Pulmonary artery endothelial cell (primary cell): ENCODE results near the gene OPTN. TPM values are rescaled to one million over a fixed set of nuclear protein-coding genes. Genes with fewer than 3 reads are reported as not detected.
"Not testable (repeated sequence)": the region's sequence is repeated elsewhere in the genome, so short reads cannot be mapped to it uniquely, and the experiment has no call there.

Experiments used
- DNase-seq: peaks from one replicate; pipeline ENCODE4 v3.0.0-alpha.2; 2011; ENCODE audit warnings: low read depth, low spot score
- total RNA-seq: library from RNA; depleted of rRNA; stranded (reverse); fragments of >200 nt; gene quantifications from 2 replicates; pipeline ENCODE4 v1.2.3, GENCODE V29; 2014

Gene OPTN
- 59.9 and 83.0 TPM in 2 replicates for total RNA-seq

DNA sequence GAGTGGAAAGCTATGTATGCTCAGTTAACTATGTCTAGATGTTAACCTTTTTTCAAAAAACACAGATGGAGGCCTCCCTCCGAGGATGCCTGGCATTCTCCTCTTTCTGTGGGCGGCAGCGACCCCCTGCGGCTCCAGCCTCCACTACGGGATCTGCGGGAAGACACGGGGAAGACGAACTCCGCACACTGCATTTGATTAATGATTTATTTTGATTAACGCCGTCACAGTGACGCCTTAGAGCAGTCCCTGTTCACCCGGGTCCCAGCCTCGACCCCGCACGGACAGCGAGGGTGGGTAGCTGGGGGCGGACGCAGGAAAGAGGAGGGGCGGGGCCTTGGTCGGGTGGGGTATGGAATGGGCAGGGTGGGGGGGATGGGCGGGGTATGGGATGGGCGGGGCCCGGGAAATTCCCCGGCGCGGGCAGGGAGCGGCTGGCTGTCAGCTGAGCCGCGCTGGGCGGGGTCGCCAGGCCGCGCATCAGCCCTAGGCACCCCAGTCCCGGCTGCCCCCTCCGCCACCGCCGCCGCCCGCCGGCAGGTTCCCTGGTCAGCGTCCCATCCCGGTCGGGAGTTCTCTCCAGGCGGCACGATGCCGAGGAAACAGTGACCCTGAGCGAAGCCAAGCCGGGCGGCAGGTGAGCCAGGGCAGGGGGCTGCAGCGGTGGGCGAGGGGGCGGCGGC is at the start of gene OPTN:
TSS of gene OPTN (plus strand) at position 498 of the 683 bp plus-strand sequence. CDS start 8,960 bp downstream, outside the sequence.
- peak; percentile 33 for DNase-seq

DNA sequence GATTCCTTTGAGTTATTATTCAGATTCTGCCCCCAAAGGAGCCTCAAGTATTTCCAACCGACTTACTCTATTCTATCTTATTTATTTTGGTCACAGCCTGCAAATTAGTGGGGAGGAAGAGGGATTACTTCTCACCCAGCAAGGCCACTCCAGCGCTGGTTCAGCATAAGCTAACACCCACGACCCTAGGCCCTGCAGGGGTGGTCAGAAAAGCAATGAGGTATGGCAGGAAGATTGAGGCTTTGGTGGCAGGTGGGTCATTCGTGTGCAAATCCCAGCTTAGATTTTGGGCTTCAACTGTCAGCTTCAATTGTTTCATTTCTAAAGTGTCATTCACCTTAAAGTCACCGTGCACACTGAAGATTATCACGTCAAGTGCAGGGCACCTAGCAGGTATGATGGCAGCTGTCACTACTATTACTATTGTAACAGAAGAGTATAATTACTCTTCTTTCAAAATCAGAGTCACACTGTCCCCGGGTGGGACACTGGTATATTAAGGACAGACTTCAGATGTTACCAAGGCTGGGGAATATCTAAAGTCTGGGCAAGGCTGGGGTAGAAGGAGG is 48.8 kb upstream of the OPTN start:
- no peak for DNase-seq

DNA sequence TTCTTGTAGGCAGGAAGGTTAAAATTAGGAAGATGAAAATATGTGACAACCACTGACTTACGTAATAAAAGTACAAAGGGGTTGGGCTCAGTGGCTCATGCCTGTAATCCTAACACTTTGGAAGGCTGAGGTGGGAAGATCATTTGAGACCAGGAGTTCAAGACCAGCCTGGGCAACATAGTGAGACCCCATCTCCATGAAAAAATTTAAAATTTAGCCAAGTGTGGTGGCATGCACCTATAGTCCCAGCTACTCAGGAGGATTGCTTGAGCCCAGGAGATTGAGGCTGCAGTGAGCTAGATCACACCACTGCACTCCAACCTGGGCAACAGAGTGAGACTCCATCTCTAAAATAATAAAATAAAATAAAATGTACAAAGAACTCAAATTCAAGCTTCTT is 46.8 kb upstream of the OPTN start:
- DNase-seq = not testable (repeated sequence)

DNA sequence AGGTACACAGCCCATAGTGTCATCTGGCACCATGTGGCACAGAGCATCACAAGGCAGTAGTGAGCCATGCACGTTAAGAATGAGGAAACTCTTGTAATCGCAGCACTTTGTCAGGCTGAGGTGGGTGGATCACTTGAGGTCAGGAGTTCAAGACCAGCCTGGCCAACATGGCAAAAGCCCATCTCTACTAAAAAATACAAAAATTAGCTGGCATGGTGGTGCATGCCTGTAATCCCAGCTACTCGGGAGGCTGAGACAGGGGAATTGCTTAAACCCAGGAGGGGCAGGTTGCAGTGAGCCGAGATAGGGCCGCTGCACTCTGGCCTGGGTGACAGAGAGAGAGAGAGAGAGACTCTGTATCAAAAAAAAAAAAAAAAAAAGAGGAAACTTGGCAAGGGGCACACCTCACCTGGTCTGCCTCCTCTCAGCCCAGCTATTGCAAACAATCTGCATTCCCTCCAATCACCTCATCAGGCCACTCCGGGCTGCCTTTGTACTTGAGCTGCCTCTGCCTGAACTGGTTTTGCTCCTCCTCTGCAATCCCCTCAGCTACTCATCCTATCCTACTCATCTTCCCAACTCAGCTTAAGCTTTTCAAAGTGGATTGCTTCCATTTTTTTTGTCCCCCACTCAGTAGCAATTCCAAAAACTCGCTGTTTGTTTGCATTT is 46.0 kb upstream of the OPTN start:
- DNase-seq = no peak

DNA sequence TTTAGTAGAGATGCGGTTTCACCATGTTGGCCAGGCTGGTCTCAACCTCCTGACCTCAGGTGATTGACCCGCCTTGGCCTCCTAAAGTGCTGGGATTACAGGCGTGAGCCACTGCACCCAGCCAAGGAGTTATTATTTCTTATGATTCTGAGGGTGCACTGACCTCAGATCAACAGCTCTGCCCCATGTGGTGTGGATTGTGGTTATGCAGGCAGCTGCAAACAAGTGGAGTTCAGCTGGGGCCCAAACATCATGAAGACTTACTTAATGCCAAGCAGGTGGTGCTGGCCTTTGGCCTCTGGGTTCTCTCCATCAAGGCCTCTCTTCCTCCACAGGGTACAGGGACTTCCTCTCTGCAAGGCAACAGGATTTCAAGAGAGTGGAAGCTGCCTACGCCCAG is 45.1 kb upstream of the OPTN start:
- no peak for DNase-seq

DNA sequence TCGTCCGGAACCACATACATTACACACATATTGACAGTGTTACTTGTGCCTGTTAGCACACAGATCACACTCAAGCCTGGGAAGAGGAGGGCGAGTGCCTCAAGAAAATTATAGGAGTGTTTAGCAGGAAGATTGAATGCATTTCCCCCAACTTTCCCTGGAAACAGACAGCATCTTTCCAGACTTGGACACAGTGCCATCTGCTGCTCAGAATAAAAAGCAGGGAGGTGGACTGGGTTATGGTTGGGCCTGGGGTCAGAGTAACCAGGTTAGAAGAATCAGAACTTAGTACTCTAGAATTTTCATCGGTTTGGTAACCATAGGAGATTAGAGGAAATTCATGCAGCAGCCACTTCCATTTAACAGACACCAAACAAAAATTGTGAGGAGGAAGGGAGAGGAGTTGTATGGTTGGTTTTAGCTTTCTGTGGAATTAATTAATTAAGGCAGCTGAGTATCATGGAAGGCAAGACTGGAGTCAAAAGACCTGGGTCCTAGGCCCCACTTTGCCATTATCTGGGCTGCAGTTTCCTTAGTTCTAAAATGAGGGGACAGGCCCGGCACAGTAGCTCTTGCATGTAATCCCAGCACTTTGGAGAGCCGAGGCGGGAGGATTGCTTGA is 43.4 kb upstream of the OPTN start:
- DNase-seq = no peak

DNA sequence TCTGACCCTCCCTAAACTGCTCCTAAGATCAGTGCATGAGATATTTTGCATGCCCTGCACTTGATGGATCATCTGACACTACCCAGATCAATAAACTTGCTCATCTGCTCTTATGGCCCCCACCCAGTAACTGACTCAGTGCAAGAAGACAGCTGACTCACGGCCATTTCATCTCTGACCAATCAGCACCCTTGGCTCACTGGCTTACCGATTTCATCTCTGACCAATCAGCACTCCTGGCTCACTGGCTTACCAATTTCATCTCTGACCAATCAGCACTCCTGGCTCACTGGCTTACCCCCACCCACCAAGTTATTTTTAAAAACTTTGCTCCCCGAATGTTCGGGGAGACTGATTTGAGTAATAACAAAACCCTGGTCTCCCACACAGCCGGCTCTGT is 37.2 kb upstream of the OPTN start:
- no peak for DNase-seq

DNA sequence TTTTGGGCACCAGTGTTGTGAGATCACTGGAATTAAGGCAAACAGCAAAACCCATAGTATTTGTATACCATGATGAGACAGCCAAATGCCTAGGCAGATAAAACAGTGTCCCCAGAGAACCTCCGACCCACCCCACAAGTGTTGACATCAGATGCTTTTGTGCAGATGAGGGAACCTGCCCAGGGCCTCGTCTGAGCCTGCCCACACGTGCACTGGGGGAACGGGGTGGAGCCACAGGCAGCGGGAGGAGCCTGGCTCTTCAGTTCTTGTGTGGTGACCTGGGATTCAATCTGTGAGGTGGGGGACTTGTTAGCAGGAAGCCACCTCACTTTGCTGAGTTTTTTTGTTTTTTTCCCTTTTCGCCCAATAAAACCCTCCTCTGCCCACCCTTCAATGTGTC is 33.4 kb upstream of the OPTN start:
- DNase-seq = no peak

DNA sequence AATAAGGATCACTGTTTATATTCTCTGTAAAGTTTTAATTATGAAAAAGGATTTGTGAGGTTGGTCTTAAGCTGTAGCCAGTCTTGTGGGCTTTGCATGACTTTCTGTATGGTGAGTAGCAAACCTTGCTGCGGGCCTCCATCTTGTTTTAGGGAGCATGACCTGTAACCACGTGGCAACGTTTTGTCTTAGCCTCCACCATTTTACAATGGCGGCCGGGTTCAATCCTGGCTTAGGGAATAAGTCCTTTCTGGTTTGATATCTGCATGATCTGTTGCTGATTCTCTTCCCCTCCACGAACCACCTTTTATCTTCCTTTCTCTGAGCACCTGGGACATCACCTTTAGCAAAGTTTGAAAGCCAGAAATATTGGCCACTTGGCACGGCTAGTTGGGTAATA is 32.5 kb upstream of the OPTN start:
- no peak for DNase-seq

DNA sequence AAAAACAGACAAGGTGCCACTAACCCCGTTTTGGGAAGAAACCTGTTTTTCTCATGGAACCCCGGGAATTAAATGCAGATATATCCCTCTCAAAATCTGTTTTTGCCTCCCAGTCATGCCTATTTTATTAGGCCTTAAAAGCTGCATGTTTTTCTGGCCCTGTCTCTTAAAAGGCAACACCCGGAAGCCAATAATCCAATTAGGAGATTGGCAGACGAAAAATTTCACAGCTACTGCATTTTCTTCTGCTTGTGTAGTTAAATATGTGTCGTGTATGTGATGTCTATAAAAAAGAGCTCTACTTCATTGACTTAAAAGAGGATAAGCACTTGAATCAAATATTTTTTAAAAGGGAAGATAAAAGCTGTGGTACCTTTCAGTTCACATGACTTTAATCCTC is 31.9 kb upstream of the OPTN start:
- no peak for DNase-seq

DNA sequence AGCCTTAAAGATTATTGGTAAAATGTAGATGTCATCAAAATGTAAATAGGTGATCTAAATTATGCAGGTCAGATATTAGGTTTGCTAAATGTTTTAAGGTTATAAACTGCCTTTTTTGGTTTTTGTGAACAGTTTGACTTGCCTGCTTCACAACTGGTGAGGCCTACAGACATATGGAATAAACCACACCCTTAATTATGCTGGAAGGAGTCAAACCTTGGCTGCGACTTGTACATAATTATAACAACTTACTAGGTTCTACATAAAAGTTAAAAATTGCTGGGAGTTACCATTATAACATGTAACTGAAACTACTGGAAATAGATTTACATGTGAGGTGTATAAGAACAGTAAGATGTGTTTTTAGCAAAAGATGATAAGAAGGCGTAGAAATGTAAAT is 31.5 kb upstream of the OPTN start:
- DNase-seq = no peak

DNA sequence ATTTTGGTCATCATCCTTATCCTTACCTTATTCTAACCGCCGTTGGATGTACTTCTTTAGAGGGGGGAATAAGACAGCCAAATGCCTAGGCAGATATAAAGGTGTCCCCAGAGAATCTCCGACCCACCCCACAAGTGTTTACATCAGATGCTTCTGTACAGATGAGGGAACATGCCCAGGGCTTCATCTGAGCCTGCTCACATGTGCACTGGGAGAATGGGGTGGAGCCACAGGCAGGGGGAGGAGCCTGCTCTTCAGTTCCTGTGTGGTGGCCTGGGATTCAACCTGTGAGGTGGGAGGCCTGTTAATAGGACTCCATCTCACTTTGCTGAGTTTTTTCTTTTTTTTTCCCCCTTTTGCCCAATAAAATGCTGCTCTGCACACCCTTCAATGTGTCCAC is 27.6 kb upstream of the OPTN start:
- DNase-seq = no peak

DNA sequence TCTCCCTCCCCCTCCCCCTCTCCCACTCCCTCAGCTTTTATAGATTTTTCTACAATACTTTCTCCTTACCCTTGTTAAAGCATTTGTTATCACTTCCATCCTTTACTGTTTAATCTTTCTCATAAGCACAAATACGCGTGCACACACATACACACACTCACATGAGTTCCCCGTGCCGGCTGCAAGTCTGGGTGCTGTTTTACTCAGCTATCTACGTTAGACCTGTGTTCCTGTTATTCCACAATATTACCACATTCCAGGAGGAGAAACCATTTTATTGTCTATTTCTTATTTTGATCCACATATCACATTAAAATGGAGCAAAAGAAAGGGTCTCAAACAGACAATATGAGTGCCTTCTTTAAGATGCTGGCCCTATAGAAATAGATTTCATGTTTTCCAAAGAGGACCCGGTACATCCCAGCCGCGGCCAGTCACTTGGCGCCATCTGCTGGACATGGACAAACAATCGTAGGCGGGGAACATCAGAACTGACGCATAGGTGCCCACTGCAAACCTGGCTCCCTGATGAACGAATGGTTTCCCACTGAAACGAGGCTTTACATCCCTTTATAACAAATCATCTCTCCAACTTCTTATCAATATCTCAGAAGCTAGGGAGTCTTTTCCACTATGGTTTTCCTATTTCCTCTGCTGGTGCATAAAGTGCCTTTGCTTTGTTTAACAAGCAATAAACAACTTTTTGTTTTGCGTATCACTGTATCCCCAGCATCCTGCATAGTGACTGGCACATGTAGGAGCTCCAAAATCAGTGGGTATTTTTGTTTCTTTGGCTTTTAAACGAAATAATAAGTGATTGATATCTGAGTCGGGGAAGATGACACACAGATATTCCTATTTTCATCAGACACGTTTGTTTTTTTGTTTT is 25.2 kb upstream of the OPTN start:
- peak; percentile 7 for DNase-seq

DNA sequence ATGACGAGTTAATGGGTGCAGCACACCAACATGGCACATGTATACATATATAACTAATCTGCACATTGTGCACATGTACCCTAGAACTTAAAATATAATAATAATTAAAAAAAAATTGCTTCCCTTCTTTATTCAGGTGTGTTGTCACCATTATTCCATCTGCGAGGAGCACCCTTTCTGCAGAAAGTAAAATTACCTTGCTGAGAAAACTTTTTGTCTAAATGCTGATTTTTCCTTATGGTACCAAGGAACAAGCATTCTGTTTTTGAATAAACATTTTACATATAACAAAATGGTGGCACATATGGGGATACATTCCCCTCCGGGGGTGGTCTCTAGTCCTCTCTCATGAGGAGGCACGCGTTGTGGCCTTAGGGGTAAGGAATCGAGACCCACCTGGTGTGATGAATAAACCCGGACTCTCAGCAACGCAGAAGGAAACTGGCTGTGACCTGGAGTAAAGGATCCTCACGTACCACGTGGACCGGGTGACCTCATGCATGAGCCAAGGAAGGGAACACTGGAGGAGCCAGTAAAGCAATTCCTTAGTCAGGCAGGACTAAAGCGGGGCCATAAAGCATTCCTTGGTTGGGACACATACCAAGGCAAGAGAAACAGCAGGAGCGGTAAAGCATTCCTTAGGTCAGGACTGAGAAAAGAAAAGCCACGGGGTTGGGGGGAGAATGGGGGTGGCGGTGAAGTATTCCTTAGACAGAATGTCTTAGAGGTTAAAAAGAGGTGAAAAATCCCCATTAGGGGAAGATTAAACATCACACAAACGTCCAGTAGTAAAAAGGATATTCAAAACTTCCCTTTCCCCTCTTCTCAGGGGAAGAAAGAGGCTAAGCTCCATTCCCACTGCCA is 20.8 kb upstream of the OPTN start:
- no peak for DNase-seq

DNA sequence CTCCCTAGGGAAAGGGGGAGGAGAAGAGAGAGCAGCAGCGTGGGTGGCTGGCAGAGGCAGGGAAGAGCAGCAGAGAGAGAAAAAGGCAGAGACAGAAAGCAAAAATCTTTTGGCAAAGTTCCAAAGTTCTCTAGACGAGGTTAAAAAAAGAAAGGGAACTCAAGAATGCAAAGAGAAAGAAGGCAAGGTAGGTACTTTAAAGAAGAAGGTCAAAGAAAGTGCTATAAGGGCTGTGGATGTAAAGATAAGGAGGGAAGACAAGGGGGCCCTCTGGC is 20.2 kb upstream of the OPTN start:
- no peak for DNase-seq

DNA sequence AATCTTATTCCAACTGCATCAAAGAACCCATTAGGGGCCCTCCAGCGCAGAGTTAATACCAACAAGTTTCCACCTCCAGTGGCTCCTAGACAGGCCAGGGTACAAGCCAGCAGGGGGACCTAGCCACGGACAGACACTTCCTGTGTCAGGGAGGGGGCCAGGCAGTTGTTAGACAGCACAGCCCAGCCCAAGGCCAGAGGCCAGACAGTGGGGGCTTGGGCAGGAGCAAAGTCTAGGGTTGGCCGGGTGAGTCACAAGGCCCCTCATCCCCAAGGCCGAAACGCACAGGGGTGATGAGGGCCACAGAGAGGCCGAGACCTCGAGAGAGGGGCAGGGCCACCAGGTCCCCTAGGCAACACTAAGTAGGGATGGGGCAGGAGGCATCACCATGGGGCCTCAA is 19.3 kb upstream of the OPTN start:
- DNase-seq = no peak

DNA sequence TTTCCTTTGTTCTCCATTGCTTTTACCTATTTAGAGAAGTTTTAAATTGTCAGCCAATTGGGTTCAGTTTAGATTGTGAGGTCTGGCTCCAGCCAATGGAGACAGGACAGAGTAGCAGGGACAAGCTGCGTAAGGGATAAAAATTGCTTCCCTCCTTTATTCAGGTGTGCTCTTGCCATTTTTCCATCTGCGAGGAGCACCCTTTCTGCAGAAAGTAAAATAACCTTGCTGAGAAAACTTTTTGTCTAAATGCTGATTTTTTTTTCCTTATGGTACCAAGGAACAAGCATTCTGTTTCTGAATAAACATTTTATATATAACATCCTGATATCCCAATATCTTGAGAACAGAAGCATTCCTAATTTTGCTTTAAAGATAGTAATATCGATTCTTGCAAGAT is 16.3 kb upstream of the OPTN start:
- not testable (repeated sequence) for DNase-seq

DNA sequence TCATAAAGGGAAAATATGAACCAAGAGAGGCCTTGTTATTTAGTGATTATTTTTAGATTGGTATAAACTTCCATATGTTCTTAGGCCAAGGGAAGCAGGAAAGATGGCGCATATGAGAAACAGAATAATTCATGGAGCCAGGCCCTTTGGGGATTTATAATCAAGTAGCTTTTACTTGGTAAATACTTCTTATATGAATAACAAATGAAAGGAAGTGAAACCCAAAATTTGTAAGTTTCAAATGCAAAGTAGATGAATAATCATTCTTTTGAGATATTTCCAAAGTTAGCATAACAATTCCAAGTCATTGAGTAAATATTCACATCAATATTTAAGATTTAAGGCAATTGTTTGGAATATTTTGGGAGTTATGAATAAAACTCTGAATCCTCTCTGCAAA is 13.9 kb upstream of the OPTN start:
- no peak for DNase-seq

DNA sequence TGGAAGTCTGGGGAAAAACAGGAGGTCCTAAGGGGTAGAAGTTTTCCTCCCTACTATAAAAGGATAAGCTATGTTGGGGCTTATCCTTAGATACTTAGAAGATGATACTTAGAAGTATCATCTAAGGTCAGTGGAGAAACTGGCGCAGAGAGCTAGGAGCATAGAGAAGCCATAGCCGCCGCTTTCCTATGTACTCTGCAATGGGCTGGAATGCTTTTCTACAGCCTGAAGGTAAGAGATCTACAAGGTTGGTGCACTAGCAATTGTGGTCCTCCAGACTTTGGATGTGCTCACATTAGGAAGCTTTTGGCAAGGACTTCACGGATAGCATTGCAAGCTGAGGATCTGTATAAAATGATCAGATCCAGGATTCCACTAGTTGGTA is 12.4 kb upstream of the OPTN start:
- DNase-seq = no peak

DNA sequence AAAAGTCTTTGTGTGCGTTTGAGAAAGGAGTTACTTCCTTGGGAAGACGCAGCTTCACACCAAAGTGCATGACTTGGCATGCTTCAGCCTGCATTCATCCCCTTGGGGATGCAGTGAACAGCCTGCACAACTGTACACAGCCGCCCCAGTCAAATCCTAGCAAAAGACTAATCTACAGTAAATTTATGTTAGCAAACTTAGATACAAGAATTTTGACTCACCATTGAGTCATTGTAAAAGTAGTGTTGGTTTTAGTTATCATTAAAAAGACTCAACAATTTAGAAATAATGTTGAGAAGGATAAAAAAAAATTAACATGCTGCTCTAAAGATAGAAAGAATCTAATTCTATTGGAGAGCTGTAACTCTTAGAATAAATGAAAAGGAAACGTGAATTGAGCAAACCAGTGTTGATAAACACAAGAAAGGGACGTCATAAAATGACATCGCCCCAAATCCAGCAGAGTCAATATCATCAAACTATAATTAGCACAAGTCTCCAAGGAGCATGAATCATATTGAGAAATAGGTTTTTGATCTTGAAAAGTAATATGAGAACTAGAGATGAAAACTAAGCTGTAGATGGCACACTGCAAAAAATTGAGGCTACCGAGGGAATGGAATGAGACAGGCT is 11.9 kb upstream of the OPTN start:
- no peak for DNase-seq
